GM21528 (cell line): ENCODE data around the gene F8.
"Not testable (repeated sequence)": the region's sequence is repeated elsewhere in the genome, so short reads cannot be mapped to it uniquely, and the experiment has no call there.

Source experiments
- ATAC-seq: cut with Tn5 transposase; IDR thresholded peaks from one replicate; pipeline ENCODE4 v1.9.1; 2021; ENCODE audit warnings: mild to moderate bottlenecking, moderate library complexity; ENCODE audit not compliant: unreplicated experiment, low FRiP score

Gene F8

DNA sequence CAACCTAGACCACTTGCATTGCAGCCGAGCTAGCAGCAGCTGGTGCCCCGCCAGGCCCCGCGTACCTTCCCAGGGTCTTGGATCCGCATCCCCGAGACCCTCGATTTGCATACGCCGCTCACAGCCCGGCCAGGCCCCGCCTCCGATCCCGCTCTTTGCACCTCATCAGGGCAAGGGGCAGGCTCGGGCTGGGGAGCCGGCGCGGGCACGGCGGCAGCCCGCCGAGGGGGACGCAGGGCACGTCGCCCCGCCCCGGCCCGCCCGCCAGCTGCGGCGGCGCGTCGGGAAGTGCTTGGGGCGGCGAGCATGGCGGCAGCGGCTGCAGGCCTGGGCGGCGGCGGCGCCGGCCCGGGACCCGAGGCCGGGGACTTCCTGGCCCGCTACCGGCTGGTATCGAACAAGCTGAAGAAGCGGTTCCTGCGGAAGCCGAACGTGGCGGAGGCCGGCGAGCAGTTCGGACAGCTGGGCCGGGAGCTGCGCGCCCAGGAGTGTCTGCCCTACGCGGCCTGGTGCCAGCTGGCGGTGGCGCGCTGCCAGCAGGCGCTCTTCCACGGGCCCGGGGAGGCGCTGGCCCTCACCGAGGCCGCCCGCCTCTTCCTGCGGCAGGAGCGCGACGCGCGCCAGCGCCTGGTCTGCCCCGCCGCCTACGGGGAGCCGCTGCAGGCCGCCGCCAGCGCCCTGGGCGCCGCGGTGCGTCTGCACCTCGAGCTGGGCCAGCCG is 136.3 kb downstream of the F8 start, which contains the start of gene F8A1:
TSS of gene F8A1 (plus strand) at position 287 of the 720 bp plus-strand sequence. CDS start at position 307, 20 bp downstream.
- peak; percentile 84 for ATAC-seq

DNA sequence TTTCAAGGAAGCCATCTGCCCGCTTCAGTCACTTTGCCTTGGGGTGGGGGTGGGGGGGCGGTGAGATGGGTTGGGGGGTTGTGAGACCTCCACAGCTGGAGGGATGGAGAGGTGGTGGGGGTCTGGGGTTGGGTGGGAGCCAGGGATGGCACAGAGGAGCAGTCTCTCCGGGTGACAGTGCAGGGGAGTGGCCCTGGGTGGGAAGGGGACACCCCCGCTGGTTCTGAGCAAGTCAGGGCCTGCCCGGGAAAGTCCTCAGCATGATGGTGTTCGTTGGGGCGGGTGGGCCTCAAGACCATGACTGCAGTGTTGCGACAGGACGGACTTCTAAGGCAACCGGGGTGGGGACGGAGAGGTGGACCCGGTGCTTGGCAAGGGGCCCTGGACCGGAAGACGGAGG is 137.0 kb downstream of the F8 start:
- ATAC-seq: not testable (repeated sequence)

DNA sequence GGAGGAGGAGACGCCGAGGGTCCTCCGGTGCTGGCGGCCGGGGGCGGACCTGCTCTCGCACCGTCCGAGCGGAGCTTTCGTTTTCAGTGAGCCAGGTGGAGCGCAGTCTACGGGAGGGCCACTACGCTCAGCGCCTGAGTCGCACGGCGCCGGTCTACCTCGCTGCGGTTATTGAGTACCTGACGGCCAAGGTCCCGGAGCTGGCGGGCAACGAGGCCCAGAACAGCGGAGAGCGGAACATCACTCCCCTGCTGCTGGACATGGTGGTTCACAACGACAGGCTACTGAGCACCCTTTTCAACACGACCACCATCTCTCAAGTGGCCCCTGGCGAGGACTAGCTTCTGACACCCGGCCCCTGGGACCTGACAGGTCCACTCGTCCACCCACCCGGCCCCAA is 137.5 kb downstream of the F8 start:
- not testable (repeated sequence) for ATAC-seq

- ATAC-seq: not testable (repeated sequence)
Observed at GRCh38 chrX:154884069-154884468, 138.5 kb downstream of the F8 start.

GRCh38 chrX:154873329-154873728 is 149.2 kb downstream of the F8 start:
- no peak for ATAC-seq

DNA sequence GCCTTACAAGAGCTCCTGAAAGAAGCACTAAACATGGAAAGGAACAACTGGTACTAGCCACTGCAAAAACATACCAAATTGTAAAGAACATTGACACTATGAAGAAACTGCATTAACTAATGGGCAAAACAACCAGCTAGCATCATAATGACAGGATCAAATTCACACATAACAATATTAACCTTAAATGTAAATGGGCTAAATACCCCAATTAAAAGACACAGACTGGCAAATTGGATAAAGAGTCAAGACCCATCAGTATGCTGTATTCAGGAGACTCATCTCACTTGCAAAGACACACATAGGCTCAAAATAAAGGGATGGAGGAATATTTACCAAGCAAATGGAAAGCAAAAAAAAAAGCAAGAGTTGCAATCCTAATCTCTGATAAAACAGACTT is 154.0 kb downstream of the F8 start:
- not testable (repeated sequence) for ATAC-seq

GRCh38 chrX:154855256-154855655 is 167.3 kb downstream of the F8 start:
- no peak for ATAC-seq

GRCh38 chrX:154850957-154851611 is 171.4 kb downstream of the F8 start:
- no peak for ATAC-seq

- no peak for ATAC-seq
Observed at GRCh38 chrX:154840856-154841255, 181.7 kb downstream of the F8 start.

GRCh38 chrX:154836163-154836562 is 186.4 kb downstream of the F8 start:
- ATAC-seq: no peak

- ATAC-seq: no peak
Observed at GRCh38 chrX:154834562-154834961, 188.0 kb downstream of the F8 start, which contains the start of gene SMIM9. TSS of gene SMIM9 (minus strand) at chrX:154834662. CDS start at chrX:154830856, 3,806 bp downstream.

DNA sequence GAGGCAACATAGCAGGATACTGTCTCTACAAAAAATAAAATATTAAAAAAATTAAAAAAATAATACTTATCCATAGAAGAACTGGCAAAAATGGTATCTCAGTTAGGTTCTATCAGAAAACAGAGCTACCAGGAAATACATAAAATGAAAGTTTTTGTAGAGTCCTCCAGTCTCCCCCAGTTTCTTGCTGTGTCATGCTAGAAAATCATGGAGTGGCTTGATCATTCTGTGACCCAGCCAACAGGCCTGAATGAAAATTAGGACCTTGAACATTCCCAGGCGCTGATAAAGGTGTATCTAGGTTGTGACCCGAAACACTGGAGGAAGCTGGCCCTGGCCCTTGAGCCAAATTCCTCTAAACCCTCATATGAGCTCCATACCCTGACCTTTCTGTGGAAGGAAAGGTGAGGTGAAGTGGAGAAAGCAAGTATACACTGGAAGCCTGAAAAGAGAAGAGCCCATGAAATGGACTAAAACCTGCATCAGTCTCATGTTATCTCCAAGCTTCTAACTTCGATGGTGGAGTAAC is 188.7 kb downstream of the F8 start:
- ATAC-seq: no peak

DNA sequence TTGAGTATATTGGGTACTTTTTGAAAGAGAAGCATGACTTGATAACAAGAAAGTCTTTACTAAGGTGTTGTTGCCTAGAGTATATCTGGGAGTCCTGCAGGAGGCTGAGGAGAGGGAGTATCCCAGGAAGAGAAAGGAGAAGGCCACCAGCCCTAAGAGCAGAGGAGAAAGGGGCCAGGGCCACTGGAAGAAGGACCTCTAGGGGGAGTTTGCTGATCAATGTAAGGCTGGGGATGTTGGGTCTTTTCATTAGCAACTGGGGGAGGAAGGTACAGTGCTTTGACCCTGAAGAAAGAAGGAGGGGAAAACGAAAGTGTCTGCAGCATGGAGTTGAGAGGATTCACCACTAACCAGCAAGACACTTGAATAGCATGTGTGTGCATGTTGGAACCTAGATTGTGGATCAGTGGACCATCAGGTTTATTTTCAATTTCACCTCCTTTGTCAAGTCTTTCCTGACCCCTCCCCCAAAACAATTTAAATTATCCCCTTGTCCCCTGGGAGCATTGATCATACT is 192.5 kb downstream of the F8 start:
- ATAC-seq: no peak

DNA sequence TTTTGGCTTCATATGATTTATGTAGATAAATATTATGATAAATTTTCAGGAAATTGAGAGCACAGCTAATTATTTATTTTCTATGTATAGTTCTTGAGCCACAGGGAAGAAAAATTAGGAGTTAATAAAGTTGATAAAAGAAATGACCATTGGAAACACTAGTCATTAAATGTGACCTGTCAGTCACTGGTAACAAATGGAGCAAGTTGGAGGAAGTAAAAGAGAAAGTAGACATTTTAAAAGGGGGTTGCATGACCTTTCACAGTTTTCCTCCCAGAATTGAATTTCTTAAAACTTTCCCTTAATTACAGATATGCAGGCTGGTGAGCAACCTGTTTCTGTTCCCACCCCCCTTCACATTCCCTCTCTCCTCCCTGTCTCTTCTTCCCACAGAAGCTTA is 193.4 kb downstream of the F8 start:
- ATAC-seq: no peak

GRCh38 chrX:154828016-154828408 is 194.5 kb downstream of the F8 start:
- peak; percentile 32 for ATAC-seq

- ATAC-seq: peak; percentile 89
Observed at GRCh38 chrX:154827194-154828015, 195.1 kb downstream of the F8 start.

- not testable (repeated sequence) for ATAC-seq
Observed at GRCh38 chrX:154825586-154825985, 196.9 kb downstream of the F8 start.

DNA sequence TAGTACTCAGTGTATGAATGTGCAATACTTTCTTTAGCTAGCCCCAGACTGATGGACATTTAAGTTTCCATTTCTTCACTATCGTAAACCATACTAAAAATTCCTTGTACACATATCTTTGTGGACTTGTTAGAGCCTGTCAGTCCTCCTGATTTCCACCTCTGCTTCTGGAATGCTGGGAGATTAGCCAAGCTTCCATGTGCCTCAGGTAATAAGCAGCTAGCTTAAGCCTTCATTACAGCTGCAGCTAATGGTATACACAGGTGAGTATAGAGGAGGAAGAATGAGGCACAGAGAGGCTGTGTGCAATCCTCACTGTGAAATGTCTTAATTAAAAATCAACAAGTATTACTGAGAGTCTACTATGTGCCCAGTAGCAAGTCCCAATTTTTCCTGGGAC is 197.9 kb downstream of the F8 start:
- no peak for ATAC-seq

GRCh38 chrX:154822029-154822428 is 200.5 kb downstream of the F8 start:
- no peak for ATAC-seq

DNA sequence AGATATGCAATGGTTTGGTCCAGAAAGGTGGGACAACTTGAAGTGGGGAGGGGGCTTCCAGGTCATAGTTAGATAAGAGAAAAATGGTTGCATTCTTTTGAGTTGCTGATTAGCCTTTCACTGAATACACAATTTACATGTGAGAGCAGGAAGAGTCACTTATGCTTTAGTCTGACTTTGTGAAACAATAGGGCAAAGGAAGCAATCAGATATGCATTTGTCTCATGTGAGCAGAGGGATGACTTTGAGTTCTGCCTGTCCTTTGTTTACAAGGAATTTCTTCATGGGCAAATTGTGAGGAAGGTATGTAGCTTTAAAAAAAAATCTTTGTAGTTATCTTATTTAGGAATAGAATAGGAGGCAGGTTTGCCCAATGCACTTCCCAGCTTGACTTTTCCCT is 201.0 kb downstream of the F8 start:
- ATAC-seq: no peak
